CD4-positive, alpha-beta T cell treated with Interleukin-17A for 1 hour (primary cell): ENCODE data around the gene INHBA.

ENCODE experiments used
- DNase-seq: peaks from one replicate; pipeline ENCODE4 v3.0.0-alpha.2; 2020

Gene INHBA

GRCh38 chr7:41710838-41711237 lies 7.9 kb upstream of the INHBA start:
- no peak for DNase-seq

GRCh38 chr7:41709621-41710020 lies 6.7 kb upstream of the INHBA start:
- DNase-seq, result no peak

GRCh38 chr7:41708581-41709358 lies 5.9 kb upstream of the INHBA start:
- DNase-seq, result no peak

GRCh38 chr7:41706228-41706930 lies 3.5 kb upstream of the INHBA start:
- no peak for DNase-seq

GRCh38 chr7:41705109-41705901 lies 2.4 kb upstream of the INHBA start:
- peak; percentile 51 for DNase-seq

GRCh38 chr7:41701068-41701941 lies 1.6 kb downstream of the INHBA start:
- no peak for DNase-seq

GRCh38 chr7:41700044-41700471 lies 2.8 kb downstream of the INHBA start:
- no peak for DNase-seq

- DNase-seq, result no peak
Observed at GRCh38 chr7:41699516-41699915, 3.4 kb downstream of the INHBA start.

GRCh38 chr7:41698726-41699125 lies 4.2 kb downstream of the INHBA start:
- no peak for DNase-seq

GRCh38 chr7:41698114-41698513 lies 4.8 kb downstream of the INHBA start:
- no peak for DNase-seq

- DNase-seq, result peak; percentile 2
Observed at GRCh38 chr7:41696323-41696916, 6.5 kb downstream of the INHBA start.

- no peak for DNase-seq
Observed at GRCh38 chr7:41695661-41696322, 7.1 kb downstream of the INHBA start.

- no peak for DNase-seq
Observed at GRCh38 chr7:41694495-41694894, 8.4 kb downstream of the INHBA start.

GRCh38 chr7:41693150-41693997 lies 9.5 kb downstream of the INHBA start:
- no peak for DNase-seq

GRCh38 chr7:41692251-41692650 lies 10.6 kb downstream of the INHBA start:
- no peak for DNase-seq

GRCh38 chr7:41691286-41692190 lies 11.4 kb downstream of the INHBA start:
- no peak for DNase-seq

- DNase-seq, result no peak
Observed at GRCh38 chr7:41689815-41690214, 13.1 kb downstream of the INHBA start.

- no peak for DNase-seq
Observed at GRCh38 chr7:41688906-41689305, 14.0 kb downstream of the INHBA start.

- DNase-seq, result no peak
Observed at GRCh38 chr7:41688012-41688625, 14.8 kb downstream of the INHBA start.
